WTC11 (cell line): ENCODE measurements around the gene S100PBP. TPM values are rescaled to one million over a fixed set of nuclear protein-coding genes. Genes with fewer than 3 reads are reported as not detected.

Experiments
- ATAC-seq: fragments of 200-7000 bp; cut with Tn5 transposase; 2 replicates; pipeline ENCODE4 v1.10.0; 2021; ENCODE audit warnings: mild to moderate bottlenecking, moderate library complexity
- CTCF ChIA-PET: fragments of 300-600 bp; sonication (Branson Sonifier 250); formaldehyde crosslinking; loops from one replicate; lab custom pipeline; 2021; ENCODE audit warnings: antibody characterized with exemption; lab: Charles Lee
- POLR2A ChIA-PET: fragments of 350-600 bp; sonication (Branson Sonifier 250); formaldehyde crosslinking; loops from one replicate; lab custom pipeline; 2021; ENCODE audit warnings: antibody characterized with exemption; lab: Charles Lee
- DNase-seq: peaks from one replicate; pipeline ENCODE4 v3.0.0; 2021; ENCODE audit warnings: low spot score
- H3K27ac Mint-ChIP-seq: 2 replicates; pipeline ENCODE4 v1.8.0; 2021; ENCODE audit warnings: mixed read lengths
- H3K27me3 Mint-ChIP-seq: 2 replicates; pipeline ENCODE4 v1.8.0; 2021; ENCODE audit warnings: low read depth, mild to moderate bottlenecking, moderate library complexity, mixed read lengths
- H3K36me3 Mint-ChIP-seq: 2 replicates; pipeline ENCODE4 v1.8.0; 2021; ENCODE audit warnings: mixed read lengths
- H3K4me1 Mint-ChIP-seq: 2 replicates; pipeline ENCODE4 v1.8.0; 2022; ENCODE audit warnings: mixed read lengths
- H3K4me3 Mint-ChIP-seq: 2 replicates; pipeline ENCODE4 v1.8.0; 2021; ENCODE audit warnings: mild to moderate bottlenecking, moderate library complexity, mixed read lengths
- H3K9me3 Mint-ChIP-seq: 2 replicates; pipeline ENCODE4 v1.8.0; 2021; ENCODE audit warnings: mixed read lengths
- ARID4B ChIP-seq: sonication (generic); formaldehyde crosslinking; IDR thresholded peaks from 2 replicates; pipeline ENCODE4 v1.8.0; 2023; ENCODE audit warnings: missing genetic modification reagents, mild to moderate bottlenecking, borderline replicate concordance
- ATF6 ChIP-seq: sonication (generic); formaldehyde crosslinking; IDR thresholded peaks from 2 replicates; pipeline ENCODE4 v1.8.1; 2023; ENCODE audit warnings: mild to moderate bottlenecking, missing genetic modification reagents
- CREB1 ChIP-seq: sonication (generic); formaldehyde crosslinking; IDR thresholded peaks from 2 replicates; pipeline ENCODE4 v1.8.0; 2023; ENCODE audit warnings: mild to moderate bottlenecking, missing genetic modification reagents
- EMX1 ChIP-seq: fragments of 250-450 bp; sonication (Bioruptor Pico); IDR thresholded peaks from 2 replicates; pipeline ENCODE4 v1.8.0; 2021; ENCODE audit warnings: mild to moderate bottlenecking
- ERG ChIP-seq: fragments of 250-450 bp; sonication (Bioruptor Pico); IDR thresholded peaks from 2 replicates; pipeline ENCODE4 v1.8.0; 2021; ENCODE audit warnings: mild to moderate bottlenecking
- FOXJ3 ChIP-seq: sonication (generic); formaldehyde crosslinking; IDR thresholded peaks from 2 replicates; pipeline ENCODE4 v1.9.0; 2021; ENCODE audit warnings: missing genetic modification reagents, mild to moderate bottlenecking, borderline replicate concordance
- FOXP1 ChIP-seq: sonication (generic); formaldehyde crosslinking; IDR thresholded peaks from 2 replicates; pipeline ENCODE4 v1.8.0; 2022; ENCODE audit warnings: missing genetic modification reagents, mild to moderate bottlenecking, moderate library complexity, borderline replicate concordance
- FOXP4 ChIP-seq: sonication (generic); formaldehyde crosslinking; IDR thresholded peaks from 2 replicates; pipeline ENCODE4 v1.8.0; 2022; ENCODE audit warnings: mild to moderate bottlenecking, missing genetic modification reagents
- GRHL2 ChIP-seq: fragments of 250-450 bp; sonication (Bioruptor Pico); IDR thresholded peaks from 2 replicates; pipeline ENCODE4 v1.8.0; 2022; ENCODE audit warnings: mild to moderate bottlenecking, moderate library complexity; ENCODE audit not compliant: insufficient replicate concordance, severe bottlenecking
- IRF1 ChIP-seq: sonication (generic); formaldehyde crosslinking; IDR thresholded peaks from 2 replicates; pipeline ENCODE4 v1.8.0; 2023; ENCODE audit warnings: missing genetic modification reagents
- IRF2 ChIP-seq: sonication (generic); formaldehyde crosslinking; IDR thresholded peaks from 2 replicates; pipeline ENCODE4 v1.8.0; 2022; ENCODE audit warnings: low read depth, missing genetic modification reagents, borderline replicate concordance
- MAX ChIP-seq: sonication (generic); formaldehyde crosslinking; IDR thresholded peaks from 2 replicates; pipeline ENCODE4 v1.8.0; 2022; ENCODE audit warnings: mild to moderate bottlenecking, missing genetic modification reagents
- NR3C1 ChIP-seq: sonication (generic); formaldehyde crosslinking; conservative IDR thresholded peaks from 2 replicates; pipeline ENCODE4 v1.8.1; 2023; ENCODE audit warnings: low read depth, mild to moderate bottlenecking, missing genetic modification reagents
- RORB ChIP-seq: fragments of 250-450 bp; sonication (Bioruptor Pico); IDR thresholded peaks from 2 replicates; pipeline ENCODE4 v1.9.0; 2021; ENCODE audit warnings: mild to moderate bottlenecking
- SP1 ChIP-seq: sonication (generic); formaldehyde crosslinking; conservative IDR thresholded peaks from 2 replicates; pipeline ENCODE4 v1.8.1; 2022; ENCODE audit warnings: missing genetic modification reagents
- ZBTB21 ChIP-seq: sonication (generic); formaldehyde crosslinking; IDR thresholded peaks from 2 replicates; pipeline ENCODE4 v1.8.1; 2023; ENCODE audit warnings: mild to moderate bottlenecking, missing genetic modification reagents, borderline replicate concordance
- ZMAT4 ChIP-seq: fragments of 250-450 bp; sonication (Bioruptor Pico); IDR thresholded peaks from 2 replicates; pipeline ENCODE4 v1.9.0; 2021; ENCODE audit warnings: mild to moderate bottlenecking
- ZNF219 ChIP-seq: sonication (generic); formaldehyde crosslinking; IDR thresholded peaks from 2 replicates; pipeline ENCODE4 v1.8.0; 2023; ENCODE audit warnings: missing genetic modification reagents, mild to moderate bottlenecking, borderline replicate concordance
- ZNF532 ChIP-seq: fragments of 250-450 bp; sonication (Bioruptor Pico); IDR thresholded peaks from 2 replicates; pipeline ENCODE4 v1.9.0; 2021; ENCODE audit warnings: mild to moderate bottlenecking, borderline replicate concordance
- ZNF671 ChIP-seq: fragments of 250-450 bp; sonication (Bioruptor Pico); IDR thresholded peaks from 2 replicates; pipeline ENCODE4 v1.8.0; 2021; ENCODE audit warnings: mild to moderate bottlenecking
- total RNA-seq: library from RNA; stranded (reverse); gene quantifications from 3 replicates; pipeline ENCODE4 v1.2.3, GENCODE V29; 2021

The S100PBP gene
- total RNA-seq, 1 experiment from 2014 or later: 62.9 TPM

GRCh38 chr1:32806910-32807523 is 10.4 kb upstream of the S100PBP start:
- no peak for ATAC-seq
- Mint-ChIP-seq H3K9me3 (peaks cover 8% of the 10 kb centered on the region), H3K36me3 (peaks cover 91% of the 10 kb centered on the region), H3K4me1 (peaks cover 10% of the 10 kb centered on the region), H3K4me3 (no peak overlapping the region), H3K27me3 (no peaks in the 10 kb centered on the region), H3K27ac (no peak overlapping the region)
- DNase-seq: no peak
- ChIA-PET POLR2A (no interaction called here), CTCF (interaction anchor here (0.8 kb wide), 1 partner anchor 286 kb away, joined by 4 read pairs; no protein-coding TSS in a partner anchor)
- TF ChIP-seq ZMAT4 (CRISPR knock-in tag) (no peak), ATF6 (CRISPR knock-in tag) (no peak), FOXJ3 (no peak), NR3C1 (CRISPR knock-in tag) (no peak), SP1 (no peak), MAX (no peak), IRF2 (CRISPR knock-in tag) (no peak), IRF1 (CRISPR knock-in tag) (no peak), ZNF671 (CRISPR knock-in tag) (no peak), FOXP1 (CRISPR knock-in tag) (no peak), CREB1 (CRISPR knock-in tag) (no peak), RORB (CRISPR knock-in tag) (no peak), FOXP4 (CRISPR knock-in tag) (no peak), GRHL2 (CRISPR knock-in tag) (no peak), EMX1 (CRISPR knock-in tag) (no peak), ZNF219 (CRISPR knock-in tag) (no peak), ERG (CRISPR knock-in tag) (no peak), ZBTB21 (CRISPR knock-in tag) (no peak)

GRCh38 chr1:32808580-32808979 is 8.9 kb upstream of the S100PBP start:
- ChIA-PET CTCF (no interaction called here), POLR2A (no interaction called here)
- H3K27me3 Mint-ChIP-seq: no peaks in the 10 kb centered on the region
- peaks cover 26% of the 10 kb centered on the region for H3K4me1 Mint-ChIP-seq
- no peak overlapping the region for H3K4me3 Mint-ChIP-seq
- H3K36me3 Mint-ChIP-seq: peaks cover 79% of the 10 kb centered on the region
- ATAC-seq (no peak), DNase-seq (no peak)
- no peak overlapping the region; the same call in 1 of the 2 replicates for H3K27ac Mint-ChIP-seq
- H3K9me3 Mint-ChIP-seq: peaks cover 8% of the 10 kb centered on the region
- TF ChIP-seq ZNF532 (CRISPR knock-in tag) (no peak), ARID4B (CRISPR knock-in tag) (no peak), SP1 (no peak)
